ENCODE measurements around the gene CTXN3. TPM values are rescaled to one million over a fixed set of nuclear protein-coding genes. Genes with fewer than 3 reads are reported as not detected.
A peak's percentile ranks its signal among the peaks of the same experiment; 100 is the strongest.

CTXN3 gene
- total RNA-seq = not detected
- long read RNA-seq = 0 reads

GRCh38 chr5:127649018-127649439 lies at the start of gene CTXN3:
Gene CTXN3, plus strand, starts transcription at chr5:127649082. Its CDS starts 8,440 bp downstream, at chr5:127657522.
- intact Hi-C loops (cut with DNase I) = no loop called here
- no peak for DNase-seq
- ATAC-seq = no peak

DNA sequence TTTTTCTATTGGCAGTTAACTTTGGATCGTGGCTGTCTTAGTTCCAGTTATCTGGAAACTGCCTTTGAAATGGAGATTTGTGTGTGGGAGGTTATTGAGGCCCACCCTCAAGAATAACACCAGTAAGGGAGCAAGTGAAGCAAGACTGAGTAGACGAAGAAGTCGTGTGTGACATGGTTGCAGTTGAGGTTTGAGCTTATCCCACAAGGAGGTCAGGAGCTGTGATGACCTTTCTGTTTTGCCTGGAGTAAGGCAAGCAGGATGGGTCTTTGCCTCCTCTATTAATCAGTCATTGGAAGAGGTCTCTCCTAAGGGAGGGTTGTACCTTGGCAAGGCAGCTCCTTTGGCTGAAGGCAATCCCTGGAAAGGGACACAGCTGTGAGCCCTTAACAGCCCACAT lies 49.6 kb upstream of the CTXN3 start:
- DNase-seq (no peak), ATAC-seq (no peak)
- intact Hi-C loops (cut with DNase I) = no loop called here

- intact Hi-C loops (cut with DNase I) = no loop called here
- no peak for DNase-seq
- peak in 1 of 2 donors; percentile 37 for ATAC-seq
Observed at GRCh38 chr5:127599847-127600246, 49.0 kb upstream of the CTXN3 start.

DNA sequence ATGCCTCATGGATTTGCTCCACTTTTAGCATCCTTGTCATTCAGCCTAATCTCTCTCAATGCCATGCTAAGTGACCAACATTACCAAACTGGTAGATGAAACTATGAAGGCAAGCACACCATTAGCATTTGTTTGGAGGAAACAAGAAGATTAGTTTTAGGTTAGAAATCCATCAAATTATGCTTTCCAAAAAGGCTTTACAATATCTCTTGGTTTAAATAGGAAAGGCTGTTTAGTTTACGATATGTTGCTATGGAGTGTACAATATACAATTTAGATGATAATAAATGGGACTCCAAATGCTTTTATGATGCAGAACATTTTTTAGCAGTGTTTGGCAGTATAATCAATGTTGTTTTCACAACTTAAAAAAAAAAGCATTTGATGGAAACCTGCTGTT lies 47.8 kb upstream of the CTXN3 start:
- no peak for ATAC-seq
- DNase-seq = no peak
- intact Hi-C loops (cut with DNase I) = no loop called here

DNA sequence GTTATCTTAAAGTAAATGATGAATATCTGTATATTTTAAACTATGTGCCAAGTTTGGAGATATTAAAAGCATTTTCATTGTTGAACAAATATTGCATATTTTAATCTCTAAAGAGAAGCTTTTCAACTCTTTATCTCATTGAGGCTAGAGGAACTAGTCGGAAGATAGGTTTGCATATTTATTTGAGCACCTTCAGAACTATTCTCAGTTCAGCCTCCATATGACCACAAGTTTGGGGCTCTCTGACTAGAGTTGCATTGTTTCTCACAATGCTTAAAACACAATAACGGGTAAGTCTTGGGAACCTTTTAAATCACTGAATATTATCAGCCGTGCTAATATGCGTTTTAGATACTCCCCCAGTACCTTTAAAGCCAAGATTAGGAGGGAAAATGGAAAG lies 47.3 kb upstream of the CTXN3 start:
- ATAC-seq = no peak
- intact Hi-C loops (cut with DNase I) = no loop called here
- no peak for DNase-seq

DNA sequence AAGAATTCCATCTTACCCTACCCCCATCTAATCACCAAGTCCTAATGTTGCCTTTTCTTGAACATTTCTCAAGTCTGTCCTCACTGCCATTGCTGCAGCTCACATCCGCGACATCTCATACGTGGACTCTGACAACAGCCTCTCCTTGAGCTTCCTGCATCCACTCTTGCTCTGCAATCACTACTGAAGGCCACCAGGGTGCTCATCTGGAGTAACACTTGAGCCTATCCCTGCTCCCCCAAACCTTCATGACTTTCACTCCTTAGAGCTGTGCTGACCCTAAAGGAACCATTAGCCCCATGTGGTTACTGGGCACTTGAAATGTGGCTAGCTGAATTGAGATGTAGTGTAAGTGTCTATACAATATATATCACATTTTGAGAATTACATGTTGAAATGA lies 46.4 kb upstream of the CTXN3 start:
- no peak for DNase-seq
- intact Hi-C loops (cut with DNase I) = no loop called here
- ATAC-seq = no peak

DNA sequence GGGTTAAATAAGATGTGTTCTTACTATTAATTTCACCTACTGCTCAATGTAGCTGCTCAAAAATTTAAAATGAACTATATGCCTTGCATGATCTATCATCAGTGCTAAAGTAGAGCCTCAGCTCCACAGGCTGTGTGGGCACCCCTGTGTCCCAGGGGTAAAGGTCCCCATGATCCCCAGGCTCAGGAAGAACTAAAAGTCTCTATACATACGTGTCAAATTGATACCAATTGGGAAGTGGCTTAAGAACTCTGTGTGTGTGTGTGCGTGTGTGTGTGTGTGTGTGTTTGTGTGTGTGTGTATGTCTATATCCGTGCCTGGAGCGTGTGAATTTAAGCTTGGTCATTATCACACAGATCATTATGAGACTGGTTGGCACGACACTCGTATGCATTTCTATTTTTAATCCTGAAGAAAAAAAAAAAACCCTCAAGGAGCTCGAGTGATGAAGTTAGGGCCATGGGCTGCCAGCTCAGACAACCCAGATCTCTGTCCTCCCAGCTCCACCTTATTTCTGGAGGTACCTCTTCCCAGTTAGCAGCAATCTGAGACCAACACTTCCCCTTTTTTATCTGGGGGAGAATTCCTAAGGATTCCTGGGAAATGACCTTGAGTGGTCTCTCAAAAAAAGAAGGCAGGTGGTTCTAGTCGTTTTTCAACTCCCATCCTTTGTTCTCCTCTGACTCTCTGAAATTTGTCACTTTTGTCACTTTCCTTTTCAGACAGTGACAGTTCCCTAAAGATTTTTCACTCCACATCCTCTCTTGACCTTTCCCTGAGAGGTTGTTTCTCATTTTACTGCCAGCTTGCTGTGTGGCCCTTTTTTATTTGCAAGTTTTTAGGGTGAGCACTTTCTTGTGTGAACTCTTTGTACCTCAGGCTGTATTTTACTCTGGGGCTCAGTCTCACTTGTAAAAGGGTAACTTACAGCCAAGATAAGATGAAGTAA lies 45.7 kb upstream of the CTXN3 start:
- DNase-seq = no peak
- ATAC-seq = no peak
- intact Hi-C loops (cut with DNase I) = no loop called here

DNA sequence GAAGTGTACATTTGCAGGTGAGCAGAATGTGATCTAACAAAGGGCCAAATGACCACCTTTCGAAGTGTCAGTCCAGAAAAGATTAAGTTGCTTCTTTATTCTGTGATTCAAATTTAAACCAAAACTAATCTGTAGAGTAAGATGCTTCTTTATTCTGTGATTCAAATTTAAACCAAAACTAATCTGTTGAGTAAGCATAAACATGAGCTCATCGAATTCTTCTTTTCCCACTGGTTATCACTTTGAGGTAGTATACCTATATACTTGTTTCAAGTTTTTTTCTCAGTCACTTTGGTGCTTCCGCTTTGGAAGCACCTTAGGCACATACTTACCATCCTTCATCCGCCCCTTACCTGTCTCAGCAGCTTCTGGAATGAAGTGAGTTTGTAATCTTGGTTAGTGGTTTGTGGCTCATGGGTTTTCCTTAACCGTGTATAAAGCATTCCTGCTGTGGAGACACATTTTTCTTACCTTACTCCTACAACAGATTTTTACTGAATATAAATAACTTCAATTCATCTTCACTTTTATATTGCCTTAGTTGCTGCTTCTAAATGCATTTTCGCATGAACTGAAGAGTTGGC lies 40.7 kb upstream of the CTXN3 start:
- ATAC-seq = no peak
- DNase-seq = no peak
- intact Hi-C loops (cut with DNase I) = no loop called here

DNA sequence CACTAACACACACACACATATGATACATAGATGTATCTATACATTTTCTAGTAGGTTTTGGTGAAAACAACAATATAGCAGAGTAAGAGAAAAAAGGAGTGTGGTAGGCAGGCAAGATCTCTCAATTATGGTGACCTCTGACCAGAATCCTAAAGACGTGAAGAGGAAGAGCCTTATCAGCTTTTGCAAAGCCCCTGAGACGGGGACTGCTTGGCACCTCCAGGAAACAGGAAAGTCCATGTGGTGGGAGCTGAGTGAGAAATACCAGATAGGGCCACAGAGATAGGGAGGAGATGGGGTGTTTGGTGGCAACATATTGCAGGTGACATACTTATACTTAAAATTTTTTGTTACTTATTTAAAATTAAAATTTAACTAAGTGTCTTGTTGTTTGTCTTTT lies 39.9 kb upstream of the CTXN3 start:
- ATAC-seq (no peak), DNase-seq (no peak)
- intact Hi-C loops (cut with DNase I) = no loop called here

DNA sequence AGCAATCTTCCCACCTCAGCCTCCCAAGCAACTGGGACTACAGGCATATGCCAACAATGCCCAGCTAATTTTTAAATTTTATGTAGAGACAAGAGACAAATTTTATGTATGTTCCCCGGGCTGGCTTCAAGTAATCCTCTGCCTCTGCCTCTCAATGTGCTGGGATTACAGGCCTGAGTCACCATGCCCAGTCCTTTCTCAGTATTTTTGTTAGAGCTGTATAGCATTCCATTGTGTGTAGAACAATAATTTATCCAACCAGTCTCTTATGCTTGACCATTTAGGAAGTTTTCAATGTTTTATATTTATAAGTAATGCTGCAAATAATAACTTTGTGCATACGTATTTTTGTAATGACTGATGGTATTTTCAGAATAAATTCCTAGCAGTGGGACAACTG lies 38.9 kb upstream of the CTXN3 start:
- ATAC-seq (no peak), DNase-seq (no peak)
- intact Hi-C loops (cut with DNase I) = no loop called here

GRCh38 chr5:127612441-127613141 lies 36.3 kb upstream of the CTXN3 start:
- DNase-seq (no peak), ATAC-seq (no peak)
- intact Hi-C loops (cut with DNase I) = no loop called here

DNA sequence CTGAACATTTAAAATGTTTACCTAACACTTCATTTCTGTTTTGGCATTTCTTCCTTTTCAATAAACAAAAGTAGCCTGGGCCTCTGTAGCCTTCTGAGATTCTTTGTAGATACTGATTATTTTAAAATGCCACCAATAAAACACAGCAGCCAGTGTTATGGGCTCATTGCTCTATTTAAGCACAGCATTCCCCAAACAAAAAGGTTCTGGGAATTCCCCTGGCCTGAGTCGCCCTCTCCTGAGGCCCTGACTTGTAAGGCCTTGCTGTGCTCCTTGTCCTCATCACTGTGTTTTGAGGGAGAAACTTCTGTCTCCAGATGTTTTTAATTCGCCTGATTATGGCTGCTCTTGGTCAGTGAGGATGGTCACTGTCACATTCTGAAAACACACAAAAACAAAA lies 33.0 kb upstream of the CTXN3 start:
- ATAC-seq (no peak), DNase-seq (no peak)
- intact Hi-C loops (cut with DNase I) = no loop called here

DNA sequence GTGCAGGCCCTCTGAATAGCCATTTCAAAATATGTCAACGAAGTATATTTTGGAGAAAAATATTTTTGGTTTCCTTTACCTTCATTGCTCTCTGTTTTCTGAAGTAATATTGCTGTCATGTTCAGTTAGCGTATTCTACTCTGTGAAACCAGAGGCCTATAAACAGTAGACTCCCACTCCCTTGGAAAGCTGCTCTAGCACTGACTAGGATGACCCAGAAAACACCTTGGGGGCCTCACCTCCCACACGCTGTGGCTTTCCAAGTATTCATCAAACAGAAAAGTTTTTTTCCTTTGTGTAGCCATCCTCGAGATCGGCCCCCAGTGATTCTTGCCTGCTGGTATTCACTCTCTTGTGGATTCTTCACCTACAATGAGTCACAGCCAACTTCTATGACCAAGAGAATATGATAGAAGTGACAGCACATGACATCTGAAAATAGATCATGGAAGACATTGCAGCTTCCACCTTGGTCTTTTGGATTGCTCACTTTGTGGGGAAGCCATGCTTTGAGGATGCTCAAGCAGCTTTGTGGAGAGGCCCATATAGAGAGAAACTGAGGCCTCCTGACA lies 28.9 kb upstream of the CTXN3 start:
- ATAC-seq (no peak), DNase-seq (no peak)
- intact Hi-C loops (cut with DNase I) = no loop called here

GRCh38 chr5:127621601-127622325 lies 27.1 kb upstream of the CTXN3 start:
- ATAC-seq (no peak), DNase-seq (no peak)
- intact Hi-C loops (cut with DNase I) = no loop called here

DNA sequence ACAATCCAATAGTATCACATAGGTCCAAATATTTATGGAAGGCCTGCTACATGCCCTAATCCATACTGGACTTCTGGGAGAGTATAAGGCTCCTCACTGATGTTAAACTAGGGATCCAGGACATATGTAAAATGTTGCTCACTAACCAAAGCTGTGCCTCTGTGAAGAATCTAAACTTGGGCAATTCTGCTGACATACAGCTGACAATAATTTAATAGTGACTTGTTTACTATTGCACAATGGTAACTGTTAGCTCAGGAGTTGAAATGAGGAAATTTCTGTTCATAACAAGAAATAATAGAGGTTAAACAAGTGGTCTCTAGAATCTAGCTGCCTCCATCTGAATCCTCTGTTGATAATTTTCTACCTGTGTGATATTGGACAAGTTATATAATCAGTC lies 14.9 kb upstream of the CTXN3 start:
- intact Hi-C loops (cut with DNase I) = no loop called here
- DNase-seq (no peak), ATAC-seq (no peak)

- no peak for DNase-seq
Observed at GRCh38 chr5:127639828-127640227, 9.1 kb upstream of the CTXN3 start.

GRCh38 chr5:127642949-127643348 lies 5.9 kb upstream of the CTXN3 start:
- intact Hi-C loops (cut with DNase I) = no loop called here
- ATAC-seq = no peak
- no peak for DNase-seq

More at GRCh38 chr5:127639828-127640227, 9.1 kb upstream of the CTXN3 start:
- no peak for ATAC-seq
- intact Hi-C loops (cut with DNase I) = no loop called here

GRCh38 chr5:127643607-127644006 lies 5.3 kb upstream of the CTXN3 start:
- no peak for DNase-seq
- intact Hi-C loops (cut with DNase I) = no loop called here
- no peak for ATAC-seq

DNA sequence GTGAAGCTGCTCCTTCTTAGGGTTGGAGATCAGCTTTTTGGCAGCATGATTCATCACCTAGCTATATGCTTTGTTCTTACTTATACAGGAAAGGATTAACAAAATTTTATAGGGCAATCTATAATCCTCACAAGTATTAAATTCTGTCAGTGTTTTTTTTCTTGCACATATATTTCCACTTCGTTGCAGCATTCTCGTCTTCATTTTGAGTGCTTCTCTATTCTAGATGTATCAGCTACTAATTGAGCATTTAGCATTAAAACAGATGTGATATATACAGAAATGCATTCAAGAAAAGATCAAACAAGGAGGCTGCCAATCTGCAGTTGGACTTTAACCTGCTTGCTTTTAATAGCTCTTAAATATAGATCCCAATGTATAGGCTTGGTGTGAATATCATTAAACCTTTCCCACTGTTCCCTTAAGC lies 3.6 kb upstream of the CTXN3 start:
- ATAC-seq (no peak), DNase-seq (no peak)
- intact Hi-C loops (cut with DNase I) = no loop called here

All from left cardiac atrium (tissue), 4 donors.